HG03520 (cell line): ENCODE results near the gene PDE2A.

Experiments
- ATAC-seq: cut with Tn5 transposase; IDR thresholded peaks from one replicate; pipeline ENCODE4 v1.9.1; 2021; ENCODE audit warnings: mild to moderate bottlenecking, moderate library complexity; ENCODE audit not compliant: unreplicated experiment

The PDE2A gene

DNA sequence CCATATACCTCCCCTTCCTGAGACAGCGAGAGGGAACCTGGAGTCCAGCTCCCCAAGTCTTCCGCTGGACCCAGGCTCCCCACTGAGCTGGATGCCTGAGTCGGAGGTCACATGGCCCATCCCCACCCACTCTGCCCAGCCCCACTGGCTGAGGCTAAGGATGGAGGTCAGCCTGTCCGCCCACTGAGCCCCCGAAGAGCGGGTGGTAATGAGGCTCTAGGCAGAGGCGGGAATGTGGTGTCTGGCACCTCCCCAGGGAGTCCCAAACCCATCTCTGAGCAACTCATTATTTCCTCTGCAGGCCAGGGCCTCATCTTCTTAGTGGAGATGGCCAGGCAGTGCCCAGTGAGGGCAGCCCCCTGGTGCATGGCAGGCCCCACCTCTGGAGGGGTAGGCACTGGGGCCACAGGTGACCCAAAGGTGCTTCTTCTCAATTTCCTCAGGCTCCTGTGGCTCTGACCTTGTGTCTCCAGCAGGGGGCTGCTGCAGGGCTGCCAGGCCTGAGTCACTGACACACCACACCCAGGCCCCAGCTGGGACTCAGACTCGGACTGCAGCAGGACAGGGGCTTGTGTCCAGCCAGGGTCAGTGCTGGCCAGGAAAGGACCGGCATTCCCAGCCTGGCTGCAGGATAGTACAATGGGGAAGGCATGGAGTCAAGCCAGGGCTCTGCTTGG is 10.2 kb upstream of the PDE2A start:
- ATAC-seq, result no peak

DNA sequence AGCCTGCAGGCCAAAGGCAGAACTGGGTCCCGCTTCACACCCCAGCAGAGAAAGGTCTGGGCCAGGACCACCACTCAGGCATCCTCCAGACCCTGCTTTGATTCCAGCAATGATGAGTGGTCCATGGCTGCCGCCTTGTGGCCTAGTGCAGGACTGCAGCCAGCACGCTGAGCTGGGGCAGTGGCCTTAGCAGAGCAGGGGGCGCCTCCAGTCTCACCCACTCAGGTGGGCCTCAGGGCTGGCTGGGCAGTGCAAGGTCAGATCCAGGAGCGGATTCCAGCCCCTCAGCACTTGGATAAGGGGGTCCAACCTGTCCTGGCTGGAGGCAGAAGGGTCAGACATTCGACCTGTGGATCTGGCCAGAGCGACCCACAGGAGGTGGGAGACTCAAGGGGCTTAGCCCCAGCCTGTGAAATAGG is 9.6 kb upstream of the PDE2A start:
- ATAC-seq, result no peak

DNA sequence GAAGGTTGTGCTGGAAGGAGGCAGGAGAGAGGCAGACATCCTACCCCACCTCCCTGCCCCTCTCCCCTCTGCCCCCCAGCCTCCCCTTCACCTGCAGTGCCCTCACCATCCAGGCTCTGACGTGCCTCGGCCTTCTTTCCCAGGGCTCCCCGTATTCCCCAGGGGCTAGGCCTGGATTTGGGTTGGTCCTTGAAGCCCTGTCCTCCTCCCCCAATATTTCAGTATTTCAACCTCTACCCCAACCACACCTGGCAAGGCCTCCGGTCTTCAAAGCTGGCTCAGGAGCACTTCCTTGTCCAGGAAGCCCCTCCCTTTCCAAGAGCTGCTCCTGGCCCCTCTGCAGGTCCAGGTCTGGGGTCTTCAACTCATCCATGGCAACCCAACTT is 8.6 kb upstream of the PDE2A start:
- ATAC-seq, result no peak

DNA sequence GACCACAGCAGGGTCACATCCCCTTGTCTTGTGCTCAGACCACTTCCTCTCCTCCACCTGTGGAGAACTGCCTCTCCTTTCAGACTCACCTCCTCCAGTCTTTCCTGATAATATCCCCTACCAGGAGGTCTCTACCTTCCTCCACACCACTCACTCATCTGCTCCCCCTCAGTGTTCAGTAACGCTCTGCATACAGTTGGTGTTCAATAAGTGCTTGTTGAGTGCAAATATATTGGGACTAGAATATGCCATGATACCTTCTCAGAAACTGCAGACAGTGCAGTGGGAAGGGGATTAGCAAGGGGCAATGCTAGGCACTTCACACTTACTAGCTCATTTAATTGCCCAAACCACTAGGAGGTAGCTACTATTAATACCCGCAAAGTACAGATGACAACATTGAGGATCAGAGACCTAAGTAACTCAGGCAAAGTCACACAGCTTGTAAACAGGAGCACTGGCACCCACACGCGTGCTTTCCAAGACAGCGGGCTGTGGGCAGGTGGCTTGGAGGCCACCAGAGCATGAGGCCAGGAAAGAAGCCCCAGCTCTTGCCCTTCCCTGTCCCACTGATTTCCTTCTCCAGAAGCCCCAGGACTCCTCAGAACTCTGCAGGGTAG is 8.1 kb upstream of the PDE2A start:
- no peak for ATAC-seq

- ATAC-seq, result no peak
These were observed 7.3 kb upstream of the PDE2A start for GRCh38 chr11:72681226-72682153.

GRCh38 chr11:72680624-72681158 is 6.5 kb upstream of the PDE2A start:
- ATAC-seq, result no peak

DNA sequence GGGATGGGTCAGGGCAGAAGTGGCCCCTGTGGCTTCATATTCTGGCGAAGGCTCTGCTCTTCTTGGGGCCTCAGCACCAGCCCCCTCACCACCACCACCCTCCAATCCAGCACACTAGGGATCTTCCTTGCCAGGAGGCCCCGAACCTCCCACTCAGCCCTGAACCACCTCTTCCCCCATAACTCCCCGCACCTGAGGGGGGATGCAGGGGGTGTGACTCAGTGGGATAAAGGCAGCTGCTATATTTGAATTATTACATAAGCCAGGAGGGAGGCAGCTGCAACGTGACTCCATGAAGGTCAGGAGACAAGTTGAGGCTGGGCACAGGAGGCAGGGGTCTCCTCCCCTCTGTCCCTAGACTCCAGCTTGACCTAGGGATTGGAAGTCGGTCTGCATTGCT is 5.6 kb upstream of the PDE2A start:
- no peak for ATAC-seq

GRCh38 chr11:72678524-72678923 is 4.3 kb upstream of the PDE2A start:
- no peak for ATAC-seq

- ATAC-seq, result no peak
These were observed 2.7 kb upstream of the PDE2A start for GRCh38 chr11:72676861-72677341.

- ATAC-seq, result no peak
These were observed 999 bp upstream of the PDE2A start for GRCh38 chr11:72675221-72675620.

DNA sequence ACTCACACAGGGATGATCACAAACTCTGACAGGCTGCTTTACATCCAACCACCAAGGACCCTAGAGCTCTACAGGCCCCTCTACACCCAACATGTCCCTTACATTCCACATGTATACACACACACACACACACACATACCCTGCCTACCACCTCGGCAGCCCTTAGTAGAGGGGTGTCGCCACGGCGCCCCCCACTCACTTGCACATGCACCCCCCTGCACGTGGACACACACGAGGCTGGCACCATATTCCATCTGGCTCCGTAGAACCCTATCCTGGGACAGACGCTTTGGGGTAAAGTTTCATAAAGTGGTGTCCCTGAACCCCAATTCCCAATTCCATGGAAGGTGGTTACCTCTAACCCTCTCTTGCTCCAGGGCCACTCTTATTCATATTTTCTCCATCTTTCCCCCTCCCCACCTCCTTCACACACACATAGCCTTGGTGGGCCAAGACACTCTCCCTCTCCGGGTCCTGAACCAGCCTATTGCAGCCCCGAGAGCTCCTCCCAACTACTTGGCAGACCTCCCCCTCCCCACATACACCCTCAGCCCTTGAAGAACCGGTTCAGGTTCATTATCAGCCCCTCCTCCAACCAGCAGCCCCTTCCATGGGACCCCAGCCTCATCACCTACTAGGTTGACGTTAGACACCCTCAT is 809 bp downstream of the PDE2A start:
- no peak for ATAC-seq

- no peak for ATAC-seq
These were observed 1.5 kb downstream of the PDE2A start for GRCh38 chr11:72672597-72673238.

GRCh38 chr11:72671152-72672099 is 2.8 kb downstream of the PDE2A start:
- ATAC-seq, result no peak

- ATAC-seq, result no peak
These were observed 4.2 kb downstream of the PDE2A start for GRCh38 chr11:72670041-72670440.

DNA sequence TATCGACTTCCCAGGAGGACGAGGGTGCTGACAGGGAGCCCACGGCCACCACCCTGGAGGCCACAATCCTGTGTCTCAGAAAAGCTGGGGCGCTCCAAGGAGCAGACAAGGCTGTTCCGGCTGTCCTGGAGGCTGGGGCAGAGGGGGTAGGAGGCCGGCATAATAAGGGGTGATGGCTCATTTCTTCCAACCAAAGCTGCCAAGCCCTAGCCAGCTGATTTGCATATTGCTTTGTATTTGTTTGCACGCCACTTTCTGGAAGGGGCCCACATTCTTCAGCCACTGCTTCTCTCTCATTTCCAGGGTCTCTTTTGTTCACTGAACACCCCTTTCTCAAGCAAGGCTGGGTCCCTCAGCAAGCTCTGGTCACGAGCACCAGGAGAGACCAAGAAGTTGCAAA is 4.7 kb downstream of the PDE2A start:
- no peak for ATAC-seq

DNA sequence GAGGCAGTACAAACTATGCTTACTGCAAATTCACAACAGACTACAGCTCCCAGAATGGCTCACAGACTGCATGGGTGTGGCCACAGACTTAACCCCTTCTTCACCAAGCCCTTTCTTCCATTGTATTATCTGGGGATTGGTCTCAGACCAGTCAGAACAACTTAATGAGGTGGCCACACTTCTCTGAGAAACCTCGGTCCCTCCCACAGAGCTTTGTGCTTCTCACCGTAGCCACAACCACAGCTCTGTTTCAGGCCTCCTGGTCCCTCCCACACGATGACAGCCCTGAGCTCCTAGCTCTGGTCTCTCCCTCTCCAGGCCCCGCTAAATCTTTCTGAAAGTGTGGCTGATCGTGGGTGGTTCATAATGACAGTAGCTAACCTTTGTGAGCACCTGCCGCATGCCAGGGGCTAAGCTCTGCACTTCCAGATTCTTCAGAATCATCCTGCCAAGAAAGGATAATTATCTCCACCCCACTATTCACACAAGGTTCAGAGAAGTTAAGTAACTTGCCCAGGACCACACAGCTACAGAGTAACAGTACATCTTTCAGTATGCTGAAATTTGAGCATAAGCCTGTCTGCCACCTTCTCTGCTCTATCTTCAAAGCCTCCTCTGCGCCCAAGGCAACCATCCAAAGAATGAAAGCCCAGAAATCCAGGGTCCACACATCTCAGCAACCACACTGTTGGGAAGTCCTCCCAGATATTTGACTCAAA is 5.4 kb downstream of the PDE2A start:
- ATAC-seq, result peak; percentile 80

DNA sequence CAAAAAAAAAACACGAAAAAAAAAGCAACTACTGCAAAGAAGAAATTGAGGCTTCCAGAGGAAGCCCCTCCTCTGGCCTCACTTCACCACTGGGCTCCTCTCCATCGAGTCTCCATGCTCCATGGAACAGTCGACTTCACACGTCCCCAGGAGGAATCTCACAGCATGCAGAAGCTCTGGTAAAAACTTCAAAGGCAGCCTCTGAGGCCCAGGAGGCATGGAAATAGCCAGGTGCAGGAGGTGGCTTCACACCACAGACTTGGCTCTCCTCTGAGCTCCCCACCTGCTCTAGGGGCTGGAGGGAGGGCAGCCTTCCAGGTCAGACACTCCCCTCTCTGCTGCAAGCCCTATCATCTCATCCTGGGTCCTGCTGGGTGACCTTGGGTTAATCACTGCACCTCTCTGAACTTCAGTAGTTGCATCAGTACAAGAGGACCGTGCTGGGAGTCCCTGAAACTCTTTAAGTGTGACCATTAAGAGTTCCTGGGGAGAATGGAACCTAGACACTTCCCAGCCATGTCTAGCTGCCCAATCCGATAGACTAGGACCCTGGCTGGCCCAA is 8.2 kb downstream of the PDE2A start:
- ATAC-seq, result no peak

GRCh38 chr11:72662036-72662435 is 12.2 kb downstream of the PDE2A start:
- ATAC-seq, result no peak
